GM19452 (cell line): ENCODE measurements around the gene ADIPOR2.

ENCODE experiments used
- ATAC-seq: cut with Tn5 transposase; IDR thresholded peaks from one replicate; pipeline ENCODE4 v1.9.1; 2021; ENCODE audit not compliant: unreplicated experiment

ADIPOR2 gene

GRCh38 chr12:1690578-1691122 is at the start of gene ADIPOR2:
Gene ADIPOR2, plus strand, starts transcription at chr12:1691070. Its CDS starts 63,274 bp downstream, at chr12:1754344.
- peak; percentile 92 for ATAC-seq

GRCh38 chr12:1642513-1642912 is 48.4 kb upstream of the ADIPOR2 start:
- no peak for ATAC-seq

- no peak for ATAC-seq
These were observed 47.8 kb upstream of the ADIPOR2 start for GRCh38 chr12:1643043-1643442.

GRCh38 chr12:1643905-1644533 is 46.9 kb upstream of the ADIPOR2 start:
- no peak for ATAC-seq

GRCh38 chr12:1644534-1645438 is 46.1 kb upstream of the ADIPOR2 start:
- no peak for ATAC-seq

GRCh38 chr12:1645819-1646218 is 45.1 kb upstream of the ADIPOR2 start:
- ATAC-seq, result no peak

GRCh38 chr12:1646569-1647284 is 44.1 kb upstream of the ADIPOR2 start:
- ATAC-seq, result no peak

- no peak for ATAC-seq
These were observed 43.6 kb upstream of the ADIPOR2 start for GRCh38 chr12:1647285-1647669.

- no peak for ATAC-seq
These were observed 40.5 kb upstream of the ADIPOR2 start for GRCh38 chr12:1650260-1650977.

- ATAC-seq, result no peak
These were observed 39.9 kb upstream of the ADIPOR2 start for GRCh38 chr12:1650978-1651361.

- no peak for ATAC-seq
These were observed 38.9 kb upstream of the ADIPOR2 start for GRCh38 chr12:1651946-1652345.

GRCh38 chr12:1655225-1655788 is 35.6 kb upstream of the ADIPOR2 start:
- ATAC-seq, result no peak

- no peak for ATAC-seq
These were observed 34.0 kb upstream of the ADIPOR2 start for GRCh38 chr12:1656902-1657301.

GRCh38 chr12:1657688-1658087 is 33.2 kb upstream of the ADIPOR2 start:
- ATAC-seq, result no peak

GRCh38 chr12:1660304-1661187 is 30.3 kb upstream of the ADIPOR2 start:
- no peak for ATAC-seq

GRCh38 chr12:1661553-1662335 is 29.1 kb upstream of the ADIPOR2 start:
- peak; percentile 86 for ATAC-seq

GRCh38 chr12:1662761-1663439 is 28.0 kb upstream of the ADIPOR2 start:
- no peak for ATAC-seq
